HTERT RPE-1 (cell line): Measurements from ENCODE around the gene CFAP46.

ENCODE experiments used
- in situ Hi-C: fragments of 300-500 bp; cut with MboI; formaldehyde crosslinking; loops from 4 replicates; pipeline ENCODE4 v1.14.3; 2020; ENCODE audit warnings: low sequenced_read_pairs

The CFAP46 gene

DNA sequence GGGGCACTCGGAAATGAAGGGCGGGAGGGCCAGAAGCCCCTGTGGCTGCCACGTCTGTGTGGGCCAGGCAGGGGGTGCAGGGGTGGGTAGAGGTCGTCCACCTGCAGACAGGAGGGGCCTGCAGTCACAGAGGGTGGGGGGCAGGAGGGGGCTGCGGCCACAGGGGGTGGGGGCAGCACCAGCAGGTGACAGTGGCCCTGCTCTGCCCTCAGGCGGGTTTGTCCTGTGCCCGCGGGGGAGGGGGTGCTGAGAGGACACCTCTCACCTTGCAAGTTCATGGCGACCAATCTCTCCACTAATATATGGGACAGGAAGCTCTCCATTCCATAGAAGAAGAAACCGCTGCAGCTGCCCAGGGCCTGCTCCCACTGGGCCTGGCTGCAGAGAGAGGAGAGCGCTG lies 129.8 kb downstream of the CFAP46 start:
- in situ Hi-C loops = no loop called here

DNA sequence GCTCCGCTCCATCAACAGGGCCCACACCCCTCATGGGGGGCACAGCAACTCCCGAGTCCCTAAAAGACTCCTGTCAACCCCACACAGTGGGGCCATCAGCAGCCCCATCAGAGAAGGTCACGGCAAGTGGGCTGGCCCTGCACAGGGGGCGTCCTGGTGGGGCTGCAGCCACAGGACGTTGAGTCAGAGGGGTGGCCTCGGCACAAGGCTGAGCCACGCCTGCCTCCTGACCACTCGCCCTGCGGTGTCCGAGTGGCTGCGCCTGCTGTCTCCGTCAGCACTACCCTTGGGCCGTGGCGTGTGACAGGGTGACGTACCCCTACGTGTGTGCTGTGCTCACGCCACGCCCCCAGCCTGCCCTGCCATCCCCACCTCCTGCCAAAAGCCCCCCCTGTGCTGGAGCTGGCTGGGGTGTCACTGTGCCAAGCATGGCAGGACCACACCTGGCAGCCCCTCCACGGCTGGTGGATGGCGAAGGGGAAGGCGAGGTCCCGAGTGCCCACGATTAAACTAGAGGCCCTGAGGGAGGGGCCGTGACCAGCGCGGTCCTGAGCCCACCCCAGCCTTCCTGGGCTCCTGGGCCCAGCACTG lies 130.4 kb downstream of the CFAP46 start:
- in situ Hi-C loops = no loop called here

DNA sequence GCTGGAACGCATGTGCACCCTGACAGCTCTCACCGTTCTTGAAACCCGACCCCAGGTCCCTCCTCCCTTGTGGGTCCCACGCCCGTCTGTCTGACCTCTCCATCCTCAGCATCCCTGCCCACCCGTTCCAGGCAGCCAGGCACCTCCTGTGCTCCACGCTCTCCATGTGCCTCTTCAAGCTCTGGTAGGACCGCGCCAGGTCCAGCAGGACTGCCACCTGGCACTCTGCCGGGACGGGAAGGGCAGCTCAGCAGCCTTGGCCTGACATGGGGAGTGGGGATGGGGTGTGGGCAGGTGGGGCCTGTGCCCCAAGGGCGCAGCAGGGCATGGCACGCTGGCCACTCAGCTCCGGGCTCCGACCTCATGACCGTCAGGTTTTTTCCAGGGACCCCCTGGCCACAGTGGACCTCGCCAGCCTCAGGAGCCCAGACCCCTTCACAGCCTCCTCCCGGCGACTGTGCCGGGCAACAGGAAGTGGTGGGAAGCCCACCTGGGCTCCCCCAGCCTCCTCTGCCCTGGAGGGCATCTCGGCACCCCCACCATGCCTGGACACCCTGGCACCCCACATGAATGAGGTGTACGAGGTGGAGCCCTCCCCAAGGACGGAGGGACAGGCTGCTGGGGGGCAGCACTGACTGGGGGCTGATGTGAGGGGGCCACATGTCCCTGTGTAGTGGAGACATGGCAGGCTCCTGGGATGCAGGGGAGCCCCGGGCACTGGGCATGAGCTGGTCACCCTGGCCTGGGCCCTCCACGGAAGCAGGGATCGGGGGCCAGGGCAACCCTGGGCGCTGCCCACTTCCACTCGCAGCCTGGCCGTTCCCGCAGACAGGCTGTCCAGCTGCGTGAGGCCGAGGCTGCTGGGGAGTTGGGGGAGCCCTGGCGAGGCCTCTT lies 131.3 kb downstream of the CFAP46 start:
- in situ Hi-C loops = no loop called here

DNA sequence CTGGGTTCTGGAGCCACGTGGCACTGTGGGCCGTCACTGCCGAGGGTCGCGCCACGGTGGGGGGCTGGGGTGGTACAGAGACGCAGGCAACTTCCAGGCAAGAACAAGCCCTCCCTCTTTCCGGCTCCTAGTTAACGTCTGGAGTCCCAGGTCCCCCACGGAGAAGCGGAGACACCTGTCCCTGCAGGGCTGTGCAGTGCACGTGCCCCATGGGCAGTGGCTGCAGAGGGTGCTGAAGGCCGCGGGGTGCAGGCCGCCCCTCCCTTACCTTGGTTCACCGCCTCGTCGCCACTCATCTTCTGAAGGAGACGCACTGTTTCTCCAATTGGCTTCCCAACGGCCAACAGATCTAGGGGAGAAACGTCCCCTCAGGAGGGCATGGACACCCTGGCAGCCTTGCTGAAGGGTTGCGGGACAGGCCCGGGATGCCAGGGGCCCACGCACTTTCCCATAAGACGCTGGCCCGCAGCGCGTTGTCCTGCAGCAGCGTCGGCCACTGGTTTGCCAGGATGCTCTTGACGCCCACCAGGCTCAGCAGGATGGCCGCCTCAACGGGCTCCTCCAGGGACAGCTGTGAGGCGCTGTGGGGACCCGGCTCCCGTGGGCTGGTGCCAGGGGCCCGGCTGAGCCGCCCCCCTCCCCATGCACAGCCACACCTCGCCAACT lies 132.1 kb downstream of the CFAP46 start:
- in situ Hi-C loops = no loop called here

DNA sequence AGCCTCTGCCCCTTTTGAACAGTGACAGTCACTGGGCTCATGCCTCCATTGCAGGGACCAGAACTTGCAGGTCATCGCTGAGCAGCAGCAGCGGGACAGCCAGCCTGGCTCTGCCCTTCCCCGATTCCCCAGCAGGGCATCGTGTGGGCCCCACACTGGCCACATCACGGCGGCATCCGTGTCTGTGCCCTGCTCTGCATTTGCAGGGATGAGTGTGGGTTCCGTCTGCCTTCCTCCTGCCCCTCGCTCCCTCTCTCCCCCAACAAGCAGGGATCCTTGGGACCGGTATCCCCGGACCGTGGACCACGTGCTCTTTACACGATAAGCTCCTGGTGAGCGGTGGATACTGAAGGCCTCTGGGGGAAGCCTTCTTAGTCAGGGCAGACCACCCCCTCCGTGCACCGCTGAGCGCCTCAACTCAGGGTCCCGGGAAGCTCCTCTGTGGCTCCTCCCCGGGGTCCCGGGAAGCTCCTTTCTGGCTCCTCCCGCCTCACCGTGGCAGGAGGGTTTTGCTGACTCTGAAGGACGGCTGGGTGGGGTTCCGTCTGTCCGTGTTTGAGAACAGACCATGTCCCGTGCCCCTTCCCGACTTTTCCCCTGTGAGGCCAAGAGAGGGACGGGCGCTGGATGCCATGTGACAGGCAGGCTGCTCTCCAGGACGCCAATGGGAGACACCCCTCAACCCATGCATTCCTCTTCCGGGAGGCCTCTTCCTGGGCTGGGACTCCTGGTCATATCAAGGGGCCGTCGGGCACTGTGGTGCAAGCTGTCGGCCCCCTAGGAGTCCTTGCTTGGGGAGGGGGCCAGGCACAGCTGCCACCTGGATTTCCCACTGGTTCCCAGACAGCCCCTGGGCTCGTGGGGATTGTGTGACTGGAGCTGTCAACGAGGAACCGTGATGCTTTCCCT lies 132.9 kb downstream of the CFAP46 start:
- in situ Hi-C loops = no loop called here

- in situ Hi-C loops = no loop called here
Observed at GRCh38 chr10:132808383-132809231, 133.8 kb downstream of the CFAP46 start.

GRCh38 chr10:132807621-132808049 lies 134.7 kb downstream of the CFAP46 start:
- in situ Hi-C loops = no loop called here

DNA sequence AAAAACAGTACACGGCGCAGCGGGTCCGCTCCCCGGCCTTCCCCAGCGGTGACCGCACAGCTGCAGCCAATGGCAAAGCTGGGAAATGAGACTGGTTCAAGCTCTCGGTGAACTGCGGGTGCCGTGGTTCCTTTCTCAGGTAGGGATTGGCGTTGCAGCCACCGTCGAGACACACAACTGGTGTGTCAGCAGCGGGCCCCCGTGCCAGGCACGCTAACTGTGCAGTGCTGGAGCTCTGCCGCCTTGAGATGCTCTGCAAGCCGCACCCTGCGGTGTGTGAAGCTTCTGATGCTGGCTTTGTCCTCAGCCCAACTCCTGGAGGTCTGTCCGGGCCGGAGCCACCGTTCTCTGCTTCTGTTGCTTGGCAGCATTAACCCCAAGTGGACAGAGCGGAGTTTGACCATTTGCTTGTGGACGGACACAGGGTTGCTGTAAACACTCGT lies 135.8 kb downstream of the CFAP46 start:
- in situ Hi-C loops = no loop called here

GRCh38 chr10:132806110-132806509 lies 136.3 kb downstream of the CFAP46 start:
- in situ Hi-C loops = no loop called here

GRCh38 chr10:132805599-132805998 lies 136.8 kb downstream of the CFAP46 start:
- in situ Hi-C loops = no loop called here

GRCh38 chr10:132804785-132805426 lies 137.5 kb downstream of the CFAP46 start:
- in situ Hi-C loops = no loop called here

DNA sequence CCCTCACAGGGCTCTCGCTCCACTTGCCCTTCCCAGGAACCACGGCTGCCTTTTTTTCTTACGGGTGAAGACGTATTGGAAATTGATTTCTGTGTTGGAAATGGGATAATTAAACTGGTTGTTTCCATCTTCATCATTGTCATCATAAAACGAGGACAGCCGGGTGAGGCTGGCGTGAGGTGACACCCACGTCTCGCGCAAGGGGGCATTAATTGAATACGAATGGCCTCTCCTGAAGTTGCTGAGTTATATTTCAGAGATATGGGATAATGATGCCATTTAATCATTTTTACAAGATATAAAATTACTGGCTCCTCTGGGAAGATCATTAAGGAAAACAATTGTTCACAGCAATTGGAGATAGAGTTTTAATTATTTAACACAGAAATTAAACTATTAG lies 138.1 kb downstream of the CFAP46 start:
- in situ Hi-C loops = no loop called here

- in situ Hi-C loops = no loop called here
Observed at GRCh38 chr10:132803416-132804210, 138.8 kb downstream of the CFAP46 start.

DNA sequence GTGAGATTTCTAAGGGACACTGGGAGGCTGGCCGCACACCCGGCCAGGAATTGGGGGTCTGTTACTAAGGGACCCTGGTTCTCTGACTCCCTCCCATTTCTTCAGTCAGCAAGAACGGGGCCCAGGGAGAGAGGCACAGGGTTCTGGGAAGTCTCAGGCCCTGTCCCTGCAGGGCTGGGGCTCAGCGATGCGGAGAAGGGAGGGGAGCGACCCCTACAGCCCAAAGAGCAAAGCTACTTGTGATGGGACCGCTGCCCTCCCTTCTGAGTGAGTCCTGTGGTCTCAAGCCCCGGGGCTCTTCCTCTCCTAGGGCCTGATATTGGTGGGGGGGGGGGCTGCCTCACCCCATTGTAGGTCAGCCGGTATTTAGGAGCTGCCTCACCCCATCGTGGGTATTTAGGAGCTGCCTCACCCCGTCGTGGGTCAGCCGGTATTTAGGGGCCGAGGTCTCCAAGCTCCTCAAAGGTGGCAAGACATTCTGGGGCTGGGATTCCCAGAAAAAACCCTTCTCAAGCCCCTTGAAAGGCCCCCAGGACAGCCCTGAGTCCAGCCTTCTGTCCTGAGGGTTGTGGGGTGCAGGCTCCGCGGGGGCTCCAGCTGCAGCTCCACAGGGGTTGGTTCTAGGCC lies 139.6 kb downstream of the CFAP46 start:
- in situ Hi-C loops = no loop called here

DNA sequence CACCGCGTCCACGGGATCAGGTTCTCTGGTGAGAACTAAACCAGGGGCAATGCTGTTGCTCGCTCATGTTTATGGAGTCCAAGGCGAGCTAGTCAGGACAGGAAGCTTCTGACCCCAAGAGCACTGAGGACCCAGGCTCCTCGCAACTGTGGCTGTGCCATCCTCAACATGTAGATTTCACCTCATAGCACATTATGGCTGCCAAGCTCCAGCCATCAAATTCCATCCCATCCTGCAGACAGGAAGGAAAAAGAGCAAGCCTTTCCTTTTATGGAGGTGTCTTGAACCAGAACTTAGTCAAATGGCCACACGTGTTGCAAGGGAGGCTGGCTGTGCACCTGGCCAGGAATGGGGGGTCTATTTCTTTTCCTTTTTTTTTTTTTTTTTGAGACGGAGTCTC lies 140.3 kb downstream of the CFAP46 start:
- in situ Hi-C loops = no loop called here

GRCh38 chr10:132799865-132800264 lies 142.5 kb downstream of the CFAP46 start:
- in situ Hi-C loops = no loop called here

DNA sequence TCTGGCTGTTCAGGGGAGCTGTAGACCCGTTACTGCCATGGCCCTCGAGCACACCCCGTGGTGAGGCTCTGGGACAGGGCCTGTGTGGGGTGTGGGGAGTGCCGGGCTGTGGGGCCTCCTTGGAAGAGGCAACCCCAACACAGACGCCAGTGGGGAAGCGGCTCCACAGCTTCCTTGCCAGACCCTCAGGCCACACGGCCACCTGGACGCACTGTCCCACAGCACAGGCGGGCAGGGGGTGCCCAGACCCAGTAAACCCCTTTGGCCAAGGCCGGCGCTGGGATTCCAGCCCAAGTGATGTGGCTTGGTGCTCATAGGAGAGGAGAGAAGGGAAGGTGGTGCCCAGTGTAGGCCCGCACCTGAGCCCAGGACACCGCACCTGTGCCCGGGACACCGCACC lies 143.5 kb downstream of the CFAP46 start:
- in situ Hi-C loops = no loop called here

DNA sequence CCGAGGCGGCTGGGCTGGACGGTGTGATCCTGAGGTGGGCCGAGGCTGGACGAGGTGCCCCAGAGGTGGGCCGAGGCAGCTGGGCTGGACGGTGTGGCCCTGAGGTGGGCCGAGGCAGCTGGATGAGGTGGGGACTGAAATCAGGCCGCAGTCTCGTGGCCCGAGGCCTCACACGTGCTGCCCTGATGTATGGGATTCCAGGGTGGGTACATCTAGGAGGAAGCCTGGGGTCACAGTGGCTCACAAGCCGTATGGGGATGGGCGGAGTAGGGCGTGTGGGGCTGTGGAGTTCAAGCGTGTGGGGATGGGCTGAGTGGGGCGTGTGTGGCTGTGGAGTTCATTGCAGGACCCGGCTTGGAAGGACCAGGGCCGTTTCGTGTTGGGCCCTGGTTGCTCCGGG lies 144.0 kb downstream of the CFAP46 start:
- in situ Hi-C loops = no loop called here
